GM12878 (cell line): ENCODE data around the gene ATP10A.

Experiments
- CBFB ChIP-seq: IDR thresholded peaks from 2 replicates; pipeline ENCODE4 v1.6.1; 2016; ENCODE audit warnings: antibody characterized with exemption, low read depth
- CTCF ChIP-seq, 3 experiments: IDR thresholded peaks in 2 of 3; conservative IDR thresholded peaks in 1 of 3; 2 replicates each; pipeline ENCODE4 v1.5.1; 2011; ENCODE audit warnings: low read depth in 3 of 3, low read length in 3 of 3, mild to moderate bottlenecking in 3 of 3, control low read depth in 2 of 3, moderate library complexity in 2 of 3, inconsistent platforms in 1 of 3, mixed read lengths in 1 of 3; ENCODE audit not compliant: control insufficient read depth in 2 of 3, insufficient read depth in 1 of 3; ENCODE audit errors: extremely low read depth in 1 of 3
- ELK1 ChIP-seq: IDR thresholded peaks from 2 replicates; pipeline ENCODE4 v1.6.1; 2012; ENCODE audit warnings: low read depth, low read length, improper control_type of control experiment
- GATAD2B ChIP-seq: fragments of 450-650 bp; conservative IDR thresholded peaks from 2 replicates; pipeline ENCODE4 v1.6.1; 2017; ENCODE audit warnings: low read depth, mild to moderate bottlenecking, moderate library complexity
- MYC ChIP-seq: IDR thresholded peaks from 2 replicates; pipeline ENCODE4 v1.6.1; 2011; ENCODE audit warnings: mild to moderate bottlenecking, low read length, moderate library complexity, inconsistent platforms; ENCODE audit not compliant: insufficient read depth, insufficient replicate concordance, insufficient read length, severe bottlenecking
- POLR2AphosphoS5 ChIP-seq: IDR thresholded peaks from 2 replicates; pipeline ENCODE4 v1.6.1; 2011; ENCODE audit warnings: mild to moderate bottlenecking, low read length, inconsistent platforms
- SREBF2 ChIP-seq: IDR thresholded peaks from 2 replicates; pipeline ENCODE4 v1.6.1; 2012; ENCODE audit warnings: mild to moderate bottlenecking, low read length
- ZNF687 ChIP-seq: fragments of 450-650 bp; IDR thresholded peaks from 2 replicates; pipeline ENCODE4 v1.6.1; 2017; ENCODE audit warnings: mild to moderate bottlenecking, moderate library complexity
- TF ChIP-seq, protein P1 (sequence below): IDR thresholded peaks from 2 replicates; pipeline ENCODE4 v1.6.1; 2012; ENCODE audit warnings: mild to moderate bottlenecking, low read depth, low read length
- TF ChIP-seq, protein P2 (sequence below): fragments of 450-650 bp; conservative IDR thresholded peaks from 2 replicates; pipeline ENCODE4 v1.6.1; 2017; ENCODE audit warnings: mild to moderate bottlenecking, moderate library complexity
- TF ChIP-seq, protein P3 (sequence below): IDR thresholded peaks from 2 replicates; pipeline ENCODE4 v1.6.1; 2012; ENCODE audit warnings: improper control_type of control experiment, low read depth, low read length; ENCODE audit not compliant: insufficient replicate concordance

DNA sequence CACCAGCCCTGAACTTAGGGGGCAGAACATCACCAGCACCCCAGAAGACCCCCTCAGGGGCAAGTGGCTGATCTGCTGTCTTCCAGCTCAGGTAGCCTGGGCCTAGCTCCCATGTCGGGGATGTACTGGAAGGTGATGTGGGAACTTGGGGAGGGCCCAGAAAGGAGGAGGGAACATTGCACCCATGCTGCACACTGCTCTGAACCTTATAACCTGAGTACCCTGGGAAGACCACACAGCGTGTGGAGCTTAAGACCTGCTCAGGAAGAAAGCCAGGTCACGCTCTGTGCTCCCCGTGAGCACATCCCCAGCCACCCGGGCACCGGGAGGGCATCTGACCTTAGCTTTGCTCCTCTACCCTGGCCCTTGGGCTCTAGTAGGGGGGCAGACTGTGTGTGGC is 159.4 kb downstream of the ATP10A start:
- no peak for TF ChIP-seq MYC
- no peak for TF ChIP-seq POLR2AphosphoS5
- TF ChIP-seq, protein P1, sequence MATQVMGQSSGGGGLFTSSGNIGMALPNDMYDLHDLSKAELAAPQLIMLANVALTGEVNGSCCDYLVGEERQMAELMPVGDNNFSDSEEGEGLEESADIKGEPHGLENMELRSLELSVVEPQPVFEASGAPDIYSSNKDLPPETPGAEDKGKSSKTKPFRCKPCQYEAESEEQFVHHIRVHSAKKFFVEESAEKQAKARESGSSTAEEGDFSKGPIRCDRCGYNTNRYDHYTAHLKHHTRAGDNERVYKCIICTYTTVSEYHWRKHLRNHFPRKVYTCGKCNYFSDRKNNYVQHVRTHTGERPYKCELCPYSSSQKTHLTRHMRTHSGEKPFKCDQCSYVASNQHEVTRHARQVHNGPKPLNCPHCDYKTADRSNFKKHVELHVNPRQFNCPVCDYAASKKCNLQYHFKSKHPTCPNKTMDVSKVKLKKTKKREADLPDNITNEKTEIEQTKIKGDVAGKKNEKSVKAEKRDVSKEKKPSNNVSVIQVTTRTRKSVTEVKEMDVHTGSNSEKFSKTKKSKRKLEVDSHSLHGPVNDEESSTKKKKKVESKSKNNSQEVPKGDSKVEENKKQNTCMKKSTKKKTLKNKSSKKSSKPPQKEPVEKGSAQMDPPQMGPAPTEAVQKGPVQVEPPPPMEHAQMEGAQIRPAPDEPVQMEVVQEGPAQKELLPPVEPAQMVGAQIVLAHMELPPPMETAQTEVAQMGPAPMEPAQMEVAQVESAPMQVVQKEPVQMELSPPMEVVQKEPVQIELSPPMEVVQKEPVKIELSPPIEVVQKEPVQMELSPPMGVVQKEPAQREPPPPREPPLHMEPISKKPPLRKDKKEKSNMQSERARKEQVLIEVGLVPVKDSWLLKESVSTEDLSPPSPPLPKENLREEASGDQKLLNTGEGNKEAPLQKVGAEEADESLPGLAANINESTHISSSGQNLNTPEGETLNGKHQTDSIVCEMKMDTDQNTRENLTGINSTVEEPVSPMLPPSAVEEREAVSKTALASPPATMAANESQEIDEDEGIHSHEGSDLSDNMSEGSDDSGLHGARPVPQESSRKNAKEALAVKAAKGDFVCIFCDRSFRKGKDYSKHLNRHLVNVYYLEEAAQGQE = no peak
- TF ChIP-seq, protein P2, sequence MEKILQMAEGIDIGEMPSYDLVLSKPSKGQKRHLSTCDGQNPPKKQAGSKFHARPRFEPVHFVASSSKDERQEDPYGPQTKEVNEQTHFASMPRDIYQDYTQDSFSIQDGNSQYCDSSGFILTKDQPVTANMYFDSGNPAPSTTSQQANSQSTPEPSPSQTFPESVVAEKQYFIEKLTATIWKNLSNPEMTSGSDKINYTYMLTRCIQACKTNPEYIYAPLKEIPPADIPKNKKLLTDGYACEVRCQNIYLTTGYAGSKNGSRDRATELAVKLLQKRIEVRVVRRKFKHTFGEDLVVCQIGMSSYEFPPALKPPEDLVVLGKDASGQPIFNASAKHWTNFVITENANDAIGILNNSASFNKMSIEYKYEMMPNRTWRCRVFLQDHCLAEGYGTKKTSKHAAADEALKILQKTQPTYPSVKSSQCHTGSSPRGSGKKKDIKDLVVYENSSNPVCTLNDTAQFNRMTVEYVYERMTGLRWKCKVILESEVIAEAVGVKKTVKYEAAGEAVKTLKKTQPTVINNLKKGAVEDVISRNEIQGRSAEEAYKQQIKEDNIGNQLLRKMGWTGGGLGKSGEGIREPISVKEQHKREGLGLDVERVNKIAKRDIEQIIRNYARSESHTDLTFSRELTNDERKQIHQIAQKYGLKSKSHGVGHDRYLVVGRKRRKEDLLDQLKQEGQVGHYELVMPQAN = no peak
- TF ChIP-seq CBFB = no peak
- TF ChIP-seq CTCF (IDR thresholded peaks at IDR 0.05 in 2 of 3, conservative IDR thresholded peaks at IDR 0.05 in 1 of 3; ENCODE audit: control insufficient read depth in 2 of 3, extremely low read depth in 1 of 3, insufficient read depth in 1 of 3, low read depth in 3 of 3, low read length in 3 of 3) = no peak
- no peak for TF ChIP-seq GATAD2B
- TF ChIP-seq SREBF2 = no peak
- TF ChIP-seq, protein P3, sequence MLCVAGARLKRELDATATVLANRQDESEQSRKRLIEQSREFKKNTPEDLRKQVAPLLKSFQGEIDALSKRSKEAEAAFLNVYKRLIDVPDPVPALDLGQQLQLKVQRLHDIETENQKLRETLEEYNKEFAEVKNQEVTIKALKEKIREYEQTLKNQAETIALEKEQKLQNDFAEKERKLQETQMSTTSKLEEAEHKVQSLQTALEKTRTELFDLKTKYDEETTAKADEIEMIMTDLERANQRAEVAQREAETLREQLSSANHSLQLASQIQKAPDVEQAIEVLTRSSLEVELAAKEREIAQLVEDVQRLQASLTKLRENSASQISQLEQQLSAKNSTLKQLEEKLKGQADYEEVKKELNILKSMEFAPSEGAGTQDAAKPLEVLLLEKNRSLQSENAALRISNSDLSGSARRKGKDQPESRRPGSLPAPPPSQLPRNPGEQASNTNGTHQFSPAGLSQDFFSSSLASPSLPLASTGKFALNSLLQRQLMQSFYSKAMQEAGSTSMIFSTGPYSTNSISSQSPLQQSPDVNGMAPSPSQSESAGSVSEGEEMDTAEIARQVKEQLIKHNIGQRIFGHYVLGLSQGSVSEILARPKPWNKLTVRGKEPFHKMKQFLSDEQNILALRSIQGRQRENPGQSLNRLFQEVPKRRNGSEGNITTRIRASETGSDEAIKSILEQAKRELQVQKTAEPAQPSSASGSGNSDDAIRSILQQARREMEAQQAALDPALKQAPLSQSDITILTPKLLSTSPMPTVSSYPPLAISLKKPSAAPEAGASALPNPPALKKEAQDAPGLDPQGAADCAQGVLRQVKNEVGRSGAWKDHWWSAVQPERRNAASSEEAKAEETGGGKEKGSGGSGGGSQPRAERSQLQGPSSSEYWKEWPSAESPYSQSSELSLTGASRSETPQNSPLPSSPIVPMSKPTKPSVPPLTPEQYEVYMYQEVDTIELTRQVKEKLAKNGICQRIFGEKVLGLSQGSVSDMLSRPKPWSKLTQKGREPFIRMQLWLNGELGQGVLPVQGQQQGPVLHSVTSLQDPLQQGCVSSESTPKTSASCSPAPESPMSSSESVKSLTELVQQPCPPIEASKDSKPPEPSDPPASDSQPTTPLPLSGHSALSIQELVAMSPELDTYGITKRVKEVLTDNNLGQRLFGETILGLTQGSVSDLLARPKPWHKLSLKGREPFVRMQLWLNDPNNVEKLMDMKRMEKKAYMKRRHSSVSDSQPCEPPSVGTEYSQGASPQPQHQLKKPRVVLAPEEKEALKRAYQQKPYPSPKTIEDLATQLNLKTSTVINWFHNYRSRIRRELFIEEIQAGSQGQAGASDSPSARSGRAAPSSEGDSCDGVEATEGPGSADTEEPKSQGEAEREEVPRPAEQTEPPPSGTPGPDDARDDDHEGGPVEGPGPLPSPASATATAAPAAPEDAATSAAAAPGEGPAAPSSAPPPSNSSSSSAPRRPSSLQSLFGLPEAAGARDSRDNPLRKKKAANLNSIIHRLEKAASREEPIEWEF = no peak
- TF ChIP-seq ZNF687 = no peak
- TF ChIP-seq ELK1 = no peak
